ENCODE data around the gene RALGAPA1.

RALGAPA1 gene

DNA sequence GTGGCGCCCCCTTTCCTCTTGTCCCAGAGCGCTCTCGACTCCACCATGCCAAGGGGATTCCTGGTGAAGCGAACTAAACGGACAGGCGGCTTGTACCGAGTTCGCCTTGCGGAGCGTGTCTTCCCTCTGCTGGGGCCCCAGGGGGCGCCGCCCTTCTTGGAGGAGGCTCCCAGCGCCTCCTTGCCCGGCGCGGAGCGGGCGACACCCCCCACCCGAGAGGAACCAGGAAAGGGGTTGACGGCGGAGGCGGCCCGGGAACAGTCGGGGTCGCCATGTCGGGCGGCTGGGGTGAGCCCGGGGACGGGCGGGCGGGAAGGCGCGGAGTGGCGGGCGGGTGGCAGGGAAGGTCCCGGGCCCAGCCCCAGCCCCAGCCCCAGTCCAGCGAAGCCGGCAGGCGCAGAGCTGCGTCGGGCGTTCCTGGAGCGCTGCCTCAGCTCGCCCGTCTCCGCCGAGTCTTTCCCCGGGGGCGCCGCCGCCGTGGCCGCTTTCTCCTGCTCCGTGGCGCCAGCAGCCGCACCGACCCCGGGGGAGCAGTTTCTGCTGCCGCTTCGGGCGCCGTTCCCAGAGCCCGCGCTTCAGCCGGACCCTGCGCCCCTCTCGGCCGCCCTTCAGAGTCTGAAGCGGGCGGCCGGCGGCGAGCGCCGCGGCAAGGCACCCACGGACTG, 274.8 kb downstream of the RALGAPA1 start:
- DNase-seq, result no peak

DNA sequence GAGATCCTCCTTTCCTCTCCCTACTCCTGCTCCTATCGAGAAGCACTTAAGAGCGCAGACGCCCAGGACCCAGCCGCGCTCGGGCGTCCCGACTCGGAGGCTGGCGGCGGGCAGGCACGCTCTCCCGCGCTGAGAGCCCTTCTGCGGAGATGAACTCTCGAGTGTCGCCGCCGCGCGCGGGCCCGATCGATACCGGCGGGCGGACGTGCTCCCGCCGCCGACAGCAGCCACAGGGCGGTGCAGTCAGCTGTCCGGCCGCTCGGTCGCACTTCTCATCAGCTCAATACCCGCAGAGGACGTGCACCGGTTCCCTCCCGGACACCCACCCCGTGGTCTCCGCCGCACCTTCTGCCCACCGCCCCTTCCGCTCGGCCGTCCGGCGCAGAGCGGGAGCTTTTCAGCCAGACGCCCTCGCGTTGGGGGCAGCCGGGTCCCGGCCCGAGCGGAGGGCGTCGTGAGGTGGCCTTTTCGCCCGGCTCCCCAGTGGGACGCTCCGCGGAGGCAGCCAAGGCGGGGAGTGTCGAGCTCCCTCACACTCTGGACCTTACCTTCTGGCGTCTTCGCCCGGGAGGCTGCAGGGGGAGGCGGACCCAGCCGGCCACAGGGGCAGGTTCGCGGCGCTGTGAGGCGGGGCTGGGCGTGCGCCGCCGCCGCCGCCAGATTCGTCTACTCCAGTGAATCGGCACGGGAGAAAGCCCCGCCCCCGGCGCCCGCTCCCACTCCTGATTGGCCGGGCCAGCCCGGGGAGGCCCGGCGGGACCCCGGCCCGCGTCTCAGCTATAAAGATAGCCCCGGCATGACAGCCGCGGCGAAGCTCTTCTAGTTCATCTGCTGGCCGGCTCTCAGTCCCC, 275.5 kb downstream of the RALGAPA1 start, which contains the start of gene INSM2:
Gene INSM2, plus strand, starts transcription at position 808 of the 851 bp plus-strand sequence. CDS start 89 bp downstream, outside the sequence.
- DNase-seq, result no peak

DNA sequence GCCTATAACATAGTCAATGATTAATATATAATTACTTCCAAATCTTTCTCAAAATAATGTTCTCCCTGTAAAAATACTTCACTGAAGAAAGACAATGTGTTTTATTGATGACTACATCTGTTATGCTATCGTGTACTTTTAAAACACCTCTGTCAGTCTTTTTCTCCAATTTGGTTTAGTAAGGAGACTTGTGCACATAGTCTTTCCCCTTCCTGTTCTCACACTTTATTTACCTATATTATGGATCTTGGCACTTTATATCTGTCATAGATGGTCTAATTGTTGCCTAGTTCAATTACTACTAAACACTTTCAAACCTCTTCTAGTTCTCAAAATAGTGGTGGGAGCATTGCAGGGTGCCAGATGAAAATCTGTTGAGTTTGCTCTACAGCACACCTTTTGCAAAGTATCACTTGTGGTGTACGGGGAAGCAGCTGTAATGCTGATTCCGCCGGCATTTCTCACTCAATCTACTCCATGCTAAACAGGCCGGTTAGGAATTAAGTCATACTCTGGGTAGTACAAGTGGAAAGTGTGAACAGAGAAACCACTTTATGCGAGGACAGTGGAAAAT, 276.2 kb downstream of the RALGAPA1 start:
- DNase-seq, result no peak

DNA sequence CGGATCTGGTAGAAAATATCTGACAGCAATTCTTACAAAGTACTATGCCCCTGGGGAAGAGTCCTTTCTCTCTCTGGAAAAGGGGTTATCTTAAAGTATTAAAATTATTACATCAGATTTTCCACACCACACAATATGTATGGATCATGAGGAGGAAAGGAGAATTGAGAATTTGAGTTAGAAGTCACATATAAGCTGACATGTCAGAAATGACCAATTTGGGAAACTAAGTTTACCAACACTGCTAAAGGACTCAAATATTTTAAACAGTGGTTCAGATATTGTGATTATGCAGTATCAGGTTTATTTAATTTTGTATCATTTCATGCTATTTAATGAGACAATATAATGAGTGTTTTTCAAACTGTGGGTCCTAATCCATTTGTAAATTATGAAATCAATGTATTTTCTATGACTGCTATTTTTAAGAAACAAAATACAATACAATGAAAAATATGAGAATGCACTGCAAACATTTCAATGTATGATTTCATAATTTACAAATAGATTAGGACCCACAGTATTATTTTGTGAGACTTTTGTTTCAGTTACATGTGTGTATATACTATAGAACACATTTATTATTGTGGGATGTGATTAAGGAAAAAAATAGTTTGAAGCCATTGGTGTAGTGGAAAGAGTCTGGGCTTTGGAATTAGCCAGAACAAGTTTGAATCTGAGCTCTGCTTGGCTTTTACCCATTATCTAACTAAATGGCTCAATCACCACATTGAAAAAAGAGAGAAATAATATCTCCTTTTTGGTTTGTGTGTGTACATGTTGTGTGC, 276.9 kb downstream of the RALGAPA1 start:
- no peak for DNase-seq

DNA sequence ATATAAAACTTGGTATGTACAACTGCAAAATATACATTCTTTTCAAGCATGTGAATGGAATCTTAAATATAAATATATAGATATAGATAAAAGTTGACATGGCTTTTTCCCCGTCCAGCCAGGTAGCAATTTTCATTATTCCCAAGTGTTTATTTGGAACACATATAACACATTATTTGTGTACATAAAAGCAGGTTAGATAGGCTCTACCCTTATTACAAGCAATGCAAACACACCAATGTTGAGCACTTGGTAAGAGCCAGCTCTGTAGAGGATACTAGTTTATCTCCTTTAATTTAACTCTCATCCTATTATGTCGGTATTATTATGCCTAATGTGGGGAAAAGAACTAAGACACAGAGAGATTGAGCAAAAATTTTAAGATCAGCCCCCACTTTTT, 282.1 kb downstream of the RALGAPA1 start:
- DNase-seq, result no peak

DNA sequence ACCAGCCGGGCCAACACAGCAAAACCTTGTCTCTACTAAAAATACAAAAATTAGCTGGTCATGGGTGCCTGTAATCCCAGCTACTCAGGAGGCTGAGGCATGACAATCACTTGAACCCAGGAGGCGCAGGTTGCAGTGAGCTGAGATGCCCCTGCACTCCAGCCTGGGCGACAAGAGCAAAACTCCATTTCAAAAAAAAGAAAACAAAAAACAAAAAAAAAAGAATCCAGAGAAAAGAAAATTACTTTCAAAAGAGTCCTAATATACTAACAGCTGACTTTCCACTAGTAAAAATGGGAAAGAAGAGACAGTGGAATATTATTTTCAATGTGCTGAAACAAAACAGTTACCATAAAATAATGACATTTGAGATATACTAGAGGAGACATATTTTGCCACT, 283.4 kb downstream of the RALGAPA1 start:
- no peak for DNase-seq

DNA sequence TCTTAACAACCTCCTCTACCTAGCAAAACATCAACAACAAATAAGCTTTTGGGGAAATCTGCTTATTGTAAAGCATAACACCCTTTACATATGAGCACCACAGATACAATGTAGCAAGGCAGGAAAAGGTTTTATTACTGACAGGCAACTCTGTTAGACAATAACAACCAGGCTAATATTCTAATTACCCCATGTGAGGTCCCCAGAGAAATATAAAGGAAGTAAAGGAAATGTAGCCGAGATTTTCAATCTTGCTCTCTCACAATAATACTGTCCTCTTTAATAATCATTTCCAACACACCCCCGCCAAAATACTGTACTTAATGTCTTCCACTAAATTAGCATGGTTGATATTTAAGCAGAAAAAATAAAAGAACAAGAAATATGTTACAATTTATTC, 289.1 kb downstream of the RALGAPA1 start:
- no peak for DNase-seq

DNA sequence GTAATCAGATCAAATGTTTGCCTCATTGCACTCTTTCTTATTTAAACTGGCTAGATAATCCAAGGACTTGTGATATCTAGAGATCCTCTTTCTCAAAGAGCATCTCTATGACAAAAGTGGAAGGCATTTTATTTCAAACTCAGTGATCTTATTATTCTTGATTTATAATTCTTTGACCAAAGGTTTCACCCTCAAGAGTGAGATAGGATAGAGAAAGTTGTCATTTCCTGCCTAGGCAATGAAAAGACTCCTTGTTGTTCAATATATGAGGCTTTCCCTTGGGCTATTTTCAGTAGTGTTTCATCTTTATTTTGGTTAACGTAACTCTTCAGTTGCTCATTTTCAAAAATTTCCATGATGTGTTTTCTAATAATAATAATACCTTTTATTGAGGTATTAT, 293.2 kb downstream of the RALGAPA1 start:
- no peak for DNase-seq

DNA sequence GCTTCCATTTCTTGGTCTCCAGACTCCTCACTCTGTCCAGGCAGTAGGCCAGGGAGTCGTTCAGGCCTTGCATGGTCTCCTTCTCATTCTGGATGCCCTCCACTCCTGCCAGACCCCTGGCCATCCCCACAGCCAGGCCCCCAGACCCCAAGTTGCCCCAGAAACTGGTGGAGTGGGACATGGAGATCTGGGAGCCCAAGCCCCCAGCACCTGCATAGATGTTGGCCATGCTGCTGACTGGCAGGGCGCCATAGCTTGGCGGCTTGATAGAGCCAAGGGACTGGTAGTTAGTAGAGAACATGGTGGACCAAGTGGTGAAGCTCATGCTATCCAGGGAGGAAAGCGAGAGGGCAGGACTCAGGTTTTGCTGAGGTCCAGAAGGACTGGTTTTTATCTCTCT, 296.3 kb downstream of the RALGAPA1 start:
- DNase-seq, result no peak

DNA sequence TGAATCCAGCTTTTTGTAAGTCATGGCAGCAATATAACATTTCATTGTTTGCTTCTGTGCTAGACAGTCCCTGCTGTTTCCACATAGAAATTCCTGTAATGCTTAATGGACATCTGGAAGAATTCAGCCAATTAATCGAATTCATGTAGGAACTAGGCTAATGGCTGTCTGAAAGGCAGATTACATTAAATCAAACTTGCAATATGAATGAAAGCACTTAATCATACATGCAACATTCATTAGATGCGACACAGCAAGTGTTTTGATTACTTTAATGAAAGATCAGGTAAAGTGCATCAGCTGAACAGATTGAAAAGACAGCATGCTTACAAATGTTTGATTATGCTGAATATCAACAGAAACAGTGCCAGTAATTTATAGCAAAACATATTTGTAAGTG, 299.2 kb downstream of the RALGAPA1 start:
- DNase-seq, result no peak

DNA sequence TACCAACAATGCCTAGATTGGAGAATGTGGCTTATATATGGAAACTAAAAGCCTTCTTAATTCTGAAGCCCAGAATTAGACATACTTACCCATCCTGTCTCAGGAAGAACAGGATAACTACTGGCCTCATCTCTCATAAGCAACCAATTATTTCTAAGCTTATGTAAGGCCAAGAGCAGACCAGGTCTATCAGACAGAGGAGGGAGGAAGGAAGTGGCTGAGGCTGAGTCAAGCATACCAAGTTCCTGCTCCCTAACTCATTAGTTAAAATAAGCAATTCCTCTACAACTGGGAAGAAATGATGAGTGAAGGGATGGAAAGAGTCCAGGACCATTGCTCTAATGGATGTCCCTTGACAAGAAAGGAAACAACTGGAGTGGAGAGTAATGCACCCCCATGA, 302.2 kb downstream of the RALGAPA1 start:
- DNase-seq, result no peak

DNA sequence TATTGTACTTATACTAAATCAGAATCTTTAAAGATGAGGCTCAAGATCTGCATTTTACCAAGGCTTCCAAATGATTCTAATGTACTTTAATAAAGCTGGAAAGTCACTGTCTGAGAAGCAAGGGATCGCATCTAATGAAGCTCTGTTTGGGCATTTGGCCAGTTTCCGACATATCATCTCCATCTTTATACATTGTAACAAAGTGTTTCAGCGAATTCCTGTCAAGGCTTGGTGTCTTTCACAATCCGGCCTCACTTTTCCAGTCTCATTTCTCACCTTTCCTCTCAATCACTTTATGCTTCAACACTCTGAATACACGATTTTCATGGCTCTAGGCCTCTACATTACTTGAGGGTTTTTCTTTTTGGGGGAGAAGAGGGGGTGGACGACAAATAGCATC, 302.6 kb downstream of the RALGAPA1 start:
- DNase-seq, result no peak

DNA sequence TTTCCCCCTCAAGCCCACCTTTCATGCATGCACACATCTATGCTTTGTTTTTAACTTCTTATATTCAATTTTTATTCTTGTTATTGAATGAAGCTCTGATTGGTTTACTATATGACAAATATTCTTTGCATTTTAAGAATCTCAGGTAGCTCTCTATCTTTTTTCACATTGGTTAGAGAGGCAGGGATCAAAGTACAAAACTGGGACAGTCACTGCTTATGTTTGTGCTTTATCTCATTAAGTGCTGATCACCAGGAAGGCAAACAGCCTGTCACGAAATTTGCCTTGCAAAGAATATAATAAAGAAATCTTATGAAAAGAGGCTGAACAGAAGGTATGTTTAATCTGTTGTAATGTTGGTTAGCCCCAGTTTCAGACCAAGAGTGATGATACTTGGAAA, 304.8 kb downstream of the RALGAPA1 start:
- DNase-seq, result no peak

DNA sequence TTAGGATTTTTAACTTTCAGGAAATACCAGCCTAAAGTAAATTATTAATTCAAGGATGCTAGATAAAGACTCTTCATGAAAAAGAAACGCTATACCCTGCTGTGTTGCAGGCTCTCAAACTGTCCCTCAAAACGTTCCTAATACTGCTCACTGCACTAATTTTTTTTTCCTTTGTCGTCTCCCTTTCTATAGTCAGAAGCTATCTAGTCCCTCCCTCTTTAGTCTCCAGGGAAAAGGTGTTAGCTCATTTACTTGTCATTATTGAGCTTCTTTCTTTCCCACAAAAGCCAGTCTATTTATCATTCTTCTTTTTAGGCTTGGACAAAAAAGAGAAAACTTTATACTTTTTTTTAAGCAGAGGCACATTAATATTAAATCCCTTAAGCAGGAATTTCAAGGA, 305.4 kb downstream of the RALGAPA1 start:
- no peak for DNase-seq

DNA sequence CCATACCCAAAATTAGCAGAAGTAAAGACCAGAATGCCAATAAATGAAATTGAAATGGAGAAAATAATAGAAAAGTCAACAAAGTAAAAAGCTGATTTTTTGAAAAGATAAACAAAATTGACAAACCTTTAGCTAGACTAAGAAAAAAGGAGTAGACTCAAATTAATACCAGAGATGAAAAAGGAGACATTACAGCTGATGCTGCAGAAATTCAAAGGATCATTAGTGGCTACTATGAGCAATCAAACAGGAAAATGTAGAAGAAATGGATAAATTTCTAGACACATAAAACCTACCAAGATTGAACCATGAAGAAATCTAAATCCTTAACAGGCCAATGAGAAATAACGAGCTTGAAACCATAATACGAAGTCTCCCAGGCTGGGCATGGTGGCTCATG, 309.9 kb downstream of the RALGAPA1 start:
- DNase-seq, result no peak

DNA sequence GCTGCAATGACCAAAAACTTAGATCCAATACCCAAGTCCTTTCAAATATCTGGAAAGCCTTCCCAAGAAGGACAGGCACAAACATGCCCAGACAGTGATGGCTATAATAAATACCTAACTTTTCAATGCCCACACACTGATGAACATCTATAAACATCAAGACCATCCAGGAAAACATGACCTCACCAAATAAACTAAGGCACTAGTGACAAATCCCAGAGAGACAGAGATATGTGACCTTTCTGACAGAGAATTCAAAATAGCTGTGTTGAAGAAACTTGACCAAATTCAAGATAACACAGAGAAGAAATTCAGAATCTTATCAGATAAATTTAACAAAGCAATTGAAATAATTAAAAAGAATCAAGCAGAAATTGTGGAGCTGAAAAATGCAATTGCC, 313.8 kb downstream of the RALGAPA1 start:
- DNase-seq, result no peak

DNA sequence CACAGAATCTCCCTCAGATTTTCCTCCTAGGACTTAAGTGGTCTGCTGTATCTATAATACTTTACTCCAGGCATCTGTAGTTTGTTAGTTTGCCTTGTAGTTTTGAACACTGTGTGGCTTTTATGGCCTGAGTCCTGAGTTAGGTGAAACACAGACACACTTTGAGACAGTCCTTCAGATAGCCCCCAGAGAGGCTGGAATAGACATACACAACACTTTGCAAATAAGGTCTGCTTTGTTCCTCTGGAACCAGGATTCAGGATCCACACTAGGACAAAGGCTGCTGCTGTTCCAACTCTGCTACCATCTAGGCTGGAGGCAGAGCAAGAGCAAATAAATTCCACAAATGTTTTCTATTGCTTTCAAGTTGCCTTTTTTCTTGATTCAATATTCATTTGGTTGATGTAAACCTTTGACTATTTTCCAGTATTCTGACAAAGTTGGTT, 316.5 kb downstream of the RALGAPA1 start:
- no peak for DNase-seq
